Activated T-helper 2 cell treated with anti-CD3 and anti-CD28 coated beads, Interferon-gamma antibody, Interleukin-2, Interleukin-4, amounts not matched to agents 10 μg/mL and 5 μg/mL and 100 μg/mL, durations not matched to agents 14 hours and 24 hours and 36 hours (primary cell): ENCODE results near the gene CCDC80. TPM values are rescaled to one million over a fixed set of nuclear protein-coding genes. Genes with fewer than 3 reads are reported as not detected.

Experiments
- DNase-seq: peaks from one replicate; pipeline ENCODE4 v3.0.0; 2021; ENCODE audit warnings: low spot score
- H3K27ac Mint-ChIP-seq: one replicate; pipeline ENCODE4 v1.8.0; 2021; ENCODE audit warnings: mixed read lengths
- H3K27me3 Mint-ChIP-seq: one replicate; pipeline ENCODE4 v1.8.0; 2021; ENCODE audit warnings: low read depth, mixed read lengths
- H3K36me3 Mint-ChIP-seq: one replicate; pipeline ENCODE4 v1.8.0; 2021; ENCODE audit warnings: low read depth, mixed read lengths
- H3K4me1 Mint-ChIP-seq: one replicate; pipeline ENCODE4 v1.8.0; 2021; ENCODE audit warnings: low read depth, mixed read lengths
- H3K4me3 Mint-ChIP-seq: one replicate; pipeline ENCODE4 v1.8.0; 2021; ENCODE audit warnings: low read depth, mild to moderate bottlenecking, moderate library complexity, mixed read lengths
- H3K9me3 Mint-ChIP-seq: one replicate; pipeline ENCODE4 v1.8.0; 2021; ENCODE audit warnings: mixed read lengths
- intact Hi-C: fragments of 100-400 bp; cut with micrococcal nuclease; formaldehyde crosslinking; loops from one replicate; pipeline ENCODE4 v1.15.1; 2023
- total RNA-seq: library from RNA; stranded (reverse); gene quantifications from 2 replicates; pipeline ENCODE4 v1.2.3, GENCODE V29; 2022

The CCDC80 gene
- total RNA-seq, 1 donor from 2014 or later: not detected

DNA sequence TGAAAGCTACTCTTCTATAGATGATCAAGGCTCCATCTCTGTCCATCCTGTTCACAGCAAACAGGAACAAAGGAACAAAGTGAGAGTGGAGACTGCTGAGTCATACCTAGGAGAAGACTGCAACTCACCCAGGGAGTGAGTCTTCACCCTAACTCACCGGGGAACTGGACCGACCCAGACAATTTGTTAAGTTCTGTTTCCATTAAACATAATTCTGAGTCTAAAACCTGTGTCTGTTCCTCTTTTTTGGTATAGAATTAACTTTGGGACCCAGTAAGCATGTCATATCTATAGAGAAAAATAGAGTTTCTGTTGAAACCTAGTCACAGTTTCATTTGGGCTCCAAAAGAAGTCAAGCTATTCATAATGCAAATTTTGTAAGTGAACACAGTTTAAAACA is 21.6 kb downstream of the CCDC80 start:
- H3K4me1 Mint-ChIP-seq: no peaks in the 10 kb centered on the region

DNA sequence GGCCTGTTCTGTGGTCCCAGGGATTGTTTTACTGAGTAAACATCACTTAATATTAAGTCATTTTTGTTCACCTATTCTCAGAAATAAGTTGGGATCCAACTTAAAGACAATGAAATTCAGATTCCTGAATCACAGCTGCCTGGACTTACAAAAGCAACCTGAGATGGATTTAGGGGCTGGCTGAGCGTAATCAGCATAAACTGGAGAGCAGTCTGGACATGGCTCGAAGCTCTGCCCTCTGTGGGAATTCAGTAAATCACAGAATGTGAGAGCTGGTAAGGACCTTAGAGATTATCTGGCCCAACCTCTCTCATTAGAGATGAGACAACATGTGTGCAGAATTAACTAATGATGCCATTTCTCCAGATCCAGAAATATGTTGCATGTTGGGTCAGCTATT is 23.7 kb downstream of the CCDC80 start:
- H3K27ac Mint-ChIP-seq: no peak overlapping the region
- H3K4me3 Mint-ChIP-seq: no peak overlapping the region
- no peaks in the 10 kb centered on the region for H3K4me1 Mint-ChIP-seq
- no peaks in the 10 kb centered on the region for H3K9me3 Mint-ChIP-seq
- H3K27me3 Mint-ChIP-seq: peaks cover 17% of the 10 kb centered on the region
- intact Hi-C loops: no loop called here
- no peak for DNase-seq
- no peaks in the 10 kb centered on the region for H3K36me3 Mint-ChIP-seq

More for the DNA sequence above, 21.6 kb downstream of the CCDC80 start:
- Mint-ChIP-seq H3K27me3 (peaks cover 23% of the 10 kb centered on the region), H3K27ac (no peak overlapping the region), H3K4me3 (no peak overlapping the region), H3K36me3 (no peaks in the 10 kb centered on the region), H3K9me3 (no peaks in the 10 kb centered on the region)
- no peak for DNase-seq
- intact Hi-C loops: no loop called here

DNA sequence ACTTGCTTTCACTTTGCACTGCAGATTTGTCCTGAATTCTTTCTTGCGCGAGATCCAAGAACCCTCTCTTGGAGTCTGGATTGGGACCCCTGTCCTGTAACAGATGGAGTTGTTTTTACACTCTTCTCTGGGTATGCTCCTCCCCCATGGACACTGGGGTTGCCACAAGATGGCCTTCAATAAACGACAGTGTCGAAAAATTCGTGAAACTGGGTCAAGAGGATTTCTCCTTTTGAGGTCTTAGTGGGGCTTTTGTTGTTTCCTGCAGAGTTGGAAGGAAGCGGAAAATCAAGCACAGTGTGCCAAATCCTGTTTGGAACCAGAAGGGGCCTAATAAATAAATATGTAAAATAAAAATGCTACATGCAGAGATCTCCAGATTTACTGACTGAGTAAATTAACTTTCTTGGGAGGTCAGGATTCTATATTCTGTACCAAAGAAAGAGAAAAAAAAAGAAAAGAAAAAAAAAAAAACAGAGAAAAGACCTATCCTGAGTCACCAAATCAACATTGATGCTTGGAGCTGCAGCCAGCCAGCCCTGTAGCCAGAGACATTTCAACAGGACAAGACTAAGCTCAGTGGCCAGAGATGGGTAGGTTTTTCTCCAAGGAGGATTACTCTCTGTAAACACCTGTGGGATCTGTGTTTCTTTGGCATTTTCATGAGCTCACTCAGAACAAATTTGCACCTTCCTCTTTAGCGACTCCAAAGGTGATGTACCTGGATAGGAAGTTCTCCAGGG is 24.8 kb downstream of the CCDC80 start:
- Mint-ChIP-seq H3K27ac (no peak overlapping the region), H3K9me3 (no peaks in the 10 kb centered on the region), H3K27me3 (peaks cover 11% of the 10 kb centered on the region), H3K4me1 (no peaks in the 10 kb centered on the region), H3K36me3 (no peaks in the 10 kb centered on the region), H3K4me3 (no peak overlapping the region)
- no peak for DNase-seq
- intact Hi-C loops: no loop called here

DNA sequence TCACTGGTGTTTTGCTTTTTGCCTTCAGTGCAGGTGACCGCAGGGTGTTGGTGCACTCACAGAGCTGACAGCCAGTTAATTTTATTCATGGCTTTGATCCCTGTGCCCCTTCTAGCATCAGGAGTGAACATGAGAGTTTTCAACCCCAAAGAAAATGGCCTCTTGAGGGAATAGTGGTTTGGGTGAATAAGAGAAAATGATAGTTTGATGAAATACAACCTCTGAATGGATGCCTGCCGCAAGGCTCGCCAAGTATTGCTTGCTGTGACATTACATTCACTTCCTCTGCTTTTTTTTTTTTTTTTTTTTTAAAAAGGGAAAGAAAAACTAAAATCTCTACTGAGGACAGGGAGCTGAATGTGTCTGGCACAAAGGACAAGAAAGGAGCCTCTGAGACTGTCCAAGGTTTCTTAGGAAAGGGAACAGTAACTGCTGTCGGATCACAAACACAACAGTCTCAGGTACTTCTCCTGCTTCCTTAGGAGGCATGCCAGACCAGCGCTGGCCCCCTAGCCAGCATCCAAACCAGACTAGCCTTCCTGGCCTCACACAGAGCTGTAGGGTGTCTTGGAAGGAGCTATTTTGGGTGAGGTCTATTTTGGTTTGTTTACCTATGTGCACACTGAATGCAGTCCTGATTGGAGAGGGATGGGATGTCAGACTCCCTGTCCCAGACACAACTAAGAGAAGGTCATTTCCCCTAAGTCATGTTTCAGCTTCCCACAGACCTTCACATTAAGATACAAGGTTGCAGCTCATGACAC is 29.0 kb downstream of the CCDC80 start:
- no peak overlapping the region for H3K4me3 Mint-ChIP-seq
- no peak overlapping the region for H3K27ac Mint-ChIP-seq
- no peaks in the 10 kb centered on the region for H3K9me3 Mint-ChIP-seq
- H3K36me3 Mint-ChIP-seq: no peaks in the 10 kb centered on the region
- H3K27me3 Mint-ChIP-seq: peaks cover 27% of the 10 kb centered on the region
- intact Hi-C loops: no loop called here
- DNase-seq: no peak
- no peaks in the 10 kb centered on the region for H3K4me1 Mint-ChIP-seq

DNA sequence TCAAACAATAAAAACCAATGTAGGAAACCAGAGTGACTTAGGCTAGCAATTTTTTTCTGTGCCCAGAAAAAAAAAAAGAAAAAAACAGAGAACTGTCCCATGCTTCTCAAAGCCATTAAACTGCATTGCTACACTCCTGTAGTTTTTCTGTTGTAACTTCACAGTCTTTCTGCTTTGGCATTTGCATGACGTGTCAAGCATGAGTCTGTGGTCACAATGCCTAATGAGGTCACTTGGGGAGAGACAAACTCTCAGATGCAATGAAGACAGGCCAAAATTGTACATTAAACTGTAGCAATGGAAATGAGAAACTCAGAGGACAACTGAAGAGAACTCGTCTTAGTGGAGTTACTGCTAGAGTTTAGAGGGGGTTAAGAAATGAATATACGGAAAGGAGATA is 30.8 kb downstream of the CCDC80 start:
- H3K27me3 Mint-ChIP-seq: peaks cover 32% of the 10 kb centered on the region
- no peaks in the 10 kb centered on the region for H3K36me3 Mint-ChIP-seq
- DNase-seq: no peak
- no peak overlapping the region for H3K27ac Mint-ChIP-seq
- intact Hi-C loops: no loop called here
- no peak overlapping the region for H3K4me3 Mint-ChIP-seq
- no peaks in the 10 kb centered on the region for H3K9me3 Mint-ChIP-seq
- peaks cover 4% of the 10 kb centered on the region for H3K4me1 Mint-ChIP-seq

DNA sequence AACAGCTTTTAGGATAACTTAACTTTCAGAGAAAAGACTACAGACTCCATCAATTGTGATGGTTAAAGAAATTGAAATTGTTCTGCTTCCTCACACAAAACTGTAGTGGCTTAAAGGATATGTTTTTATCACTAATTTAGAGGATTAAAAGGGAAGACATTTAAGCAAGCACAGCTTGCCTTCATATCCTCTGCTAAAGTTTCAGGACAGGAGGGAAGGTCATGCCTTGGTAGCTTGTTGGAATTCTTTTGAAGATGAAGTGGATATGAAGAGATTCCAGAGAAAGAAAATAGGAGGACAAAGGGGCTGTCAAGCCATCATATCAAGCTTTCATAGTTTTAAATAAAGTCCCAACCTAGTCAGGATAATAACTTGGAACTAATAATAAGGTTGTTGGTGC is 33.1 kb downstream of the CCDC80 start:
- no peaks in the 10 kb centered on the region for H3K36me3 Mint-ChIP-seq
- intact Hi-C loops: no loop called here
- H3K27me3 Mint-ChIP-seq: peaks cover 26% of the 10 kb centered on the region
- H3K27ac Mint-ChIP-seq: no peak overlapping the region
- H3K9me3 Mint-ChIP-seq: no peaks in the 10 kb centered on the region
- no peak overlapping the region for H3K4me3 Mint-ChIP-seq
- peaks cover 12% of the 10 kb centered on the region for H3K4me1 Mint-ChIP-seq
- no peak for DNase-seq

DNA sequence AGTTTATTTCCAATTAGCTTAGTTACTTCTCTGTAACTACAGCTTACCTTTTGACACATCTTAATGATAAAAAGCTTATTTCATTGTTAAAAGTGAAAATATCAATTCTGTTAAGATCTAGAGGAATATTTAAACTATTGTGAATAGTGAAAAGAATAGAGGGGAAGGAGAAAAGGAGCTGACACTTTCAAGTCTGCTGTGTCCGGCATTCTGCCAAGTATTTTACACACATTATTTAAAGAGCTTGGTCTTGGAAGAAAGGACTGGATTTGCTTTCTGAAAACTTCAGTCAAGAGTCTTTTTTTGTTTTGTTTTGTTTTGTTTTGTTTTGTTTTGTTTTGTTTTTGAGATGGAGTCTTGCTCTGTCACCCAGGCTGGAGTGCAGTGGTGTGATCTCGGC is 34.8 kb downstream of the CCDC80 start:
- intact Hi-C loops: no loop called here
- Mint-ChIP-seq H3K4me1 (peaks cover 24% of the 10 kb centered on the region), H3K4me3 (no peak overlapping the region), H3K36me3 (no peaks in the 10 kb centered on the region), H3K27ac (no peak overlapping the region), H3K27me3 (peaks cover 26% of the 10 kb centered on the region), H3K9me3 (no peaks in the 10 kb centered on the region)
- no peak for DNase-seq

DNA sequence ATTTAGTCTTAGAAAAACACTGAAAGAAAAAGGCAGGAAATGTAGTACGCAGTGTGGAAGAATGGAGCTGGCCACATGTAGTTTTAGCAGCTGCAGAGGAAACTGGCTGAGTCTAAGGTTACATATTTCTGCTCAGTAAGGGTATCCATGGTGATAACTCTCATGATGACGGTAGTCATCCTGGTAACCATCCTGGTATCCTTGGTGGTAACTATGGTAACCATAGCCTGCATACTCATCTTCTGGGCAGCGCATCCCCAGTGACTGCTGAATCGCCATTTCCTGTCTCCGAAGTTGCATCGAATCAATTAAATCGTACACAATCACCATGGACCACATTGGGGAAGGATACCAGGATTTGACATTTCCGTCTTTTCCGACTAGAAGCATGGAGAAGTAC is 35.7 kb downstream of the CCDC80 start:
- no peaks in the 10 kb centered on the region for H3K9me3 Mint-ChIP-seq
- intact Hi-C loops: no loop called here
- no peak for DNase-seq
- H3K36me3 Mint-ChIP-seq: no peaks in the 10 kb centered on the region
- H3K27ac Mint-ChIP-seq: no peak overlapping the region
- H3K27me3 Mint-ChIP-seq: peaks cover 28% of the 10 kb centered on the region
- H3K4me3 Mint-ChIP-seq: no peak overlapping the region
- peaks cover 24% of the 10 kb centered on the region for H3K4me1 Mint-ChIP-seq

DNA sequence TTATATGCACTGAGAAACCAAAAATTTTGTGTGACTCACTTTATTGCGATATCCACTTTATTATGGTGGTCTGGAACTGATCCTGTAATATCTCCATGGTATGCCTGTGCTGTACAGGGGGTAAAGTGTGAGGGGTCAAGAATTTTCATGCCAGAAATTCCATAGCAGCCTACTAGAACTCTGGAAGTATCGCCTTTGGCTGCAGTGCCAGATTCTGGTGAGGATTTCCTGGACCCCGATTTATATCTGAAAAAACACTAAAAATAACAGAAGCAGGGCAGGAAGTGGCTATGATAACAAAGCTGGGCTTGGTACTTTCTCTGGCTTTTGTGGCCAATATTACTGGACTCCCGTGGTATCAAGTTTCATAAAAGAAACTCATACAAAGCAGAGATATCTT is 36.4 kb downstream of the CCDC80 start:
- intact Hi-C loops: no loop called here
- no peaks in the 10 kb centered on the region for H3K9me3 Mint-ChIP-seq
- peaks cover 24% of the 10 kb centered on the region for H3K4me1 Mint-ChIP-seq
- no peaks in the 10 kb centered on the region for H3K36me3 Mint-ChIP-seq
- peaks cover 23% of the 10 kb centered on the region for H3K27me3 Mint-ChIP-seq
- no peak overlapping the region for H3K4me3 Mint-ChIP-seq
- DNase-seq: no peak
- no peak overlapping the region for H3K27ac Mint-ChIP-seq

DNA sequence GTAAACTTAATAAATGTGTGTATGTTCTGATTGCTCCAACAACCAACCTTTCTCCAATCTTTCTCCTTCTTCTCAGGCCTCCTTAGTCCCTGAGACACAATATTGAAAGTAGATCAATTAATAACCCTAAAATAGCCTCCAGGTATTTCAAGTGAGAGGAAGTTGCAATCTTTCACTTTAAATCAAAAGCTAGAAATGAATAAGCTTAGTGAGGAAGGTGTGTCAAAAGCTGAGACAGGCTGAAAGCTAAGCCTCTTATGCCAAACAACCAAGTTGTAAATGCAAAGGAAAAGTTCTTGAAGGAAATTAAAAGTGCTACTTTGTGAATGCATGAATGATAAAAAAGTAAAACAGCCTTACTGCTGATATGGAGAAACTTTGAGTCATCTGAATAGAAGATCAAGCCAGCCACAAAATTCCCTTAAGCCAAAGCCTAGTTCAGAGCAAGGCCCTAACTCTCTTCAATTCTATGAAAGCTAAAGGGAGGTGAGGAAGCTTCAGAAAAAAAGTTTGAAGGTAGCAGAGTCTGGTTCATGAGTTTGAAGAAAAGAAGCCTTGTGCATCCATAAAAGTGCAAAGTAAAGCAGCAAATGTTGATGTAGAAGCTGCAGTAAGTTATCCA is 38.6 kb downstream of the CCDC80 start:
- Mint-ChIP-seq H3K9me3 (no peaks in the 10 kb centered on the region), H3K4me3 (no peak overlapping the region), H3K27me3 (peaks cover 12% of the 10 kb centered on the region), H3K4me1 (peaks cover 24% of the 10 kb centered on the region), H3K27ac (no peak overlapping the region), H3K36me3 (no peaks in the 10 kb centered on the region)
- intact Hi-C loops: no loop called here
- DNase-seq: no peak

DNA sequence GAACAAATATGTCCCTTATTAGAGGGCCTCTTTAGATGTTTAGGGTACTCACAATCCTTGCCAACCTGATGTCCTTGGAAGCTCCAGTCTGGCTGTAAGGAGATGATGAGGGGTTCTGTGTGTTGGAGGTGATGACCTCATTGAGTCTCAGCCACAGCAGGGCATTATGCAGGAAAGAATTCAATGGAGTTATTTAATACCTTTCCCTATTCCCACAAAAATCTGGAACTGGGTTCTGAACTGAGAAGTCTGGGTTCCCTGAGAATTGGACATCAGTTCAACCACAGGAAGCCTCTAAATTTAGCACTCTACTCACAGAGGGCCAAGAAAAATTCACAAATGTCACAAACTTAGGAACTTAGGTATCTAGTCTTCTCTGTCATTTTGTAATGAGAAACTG is 42.2 kb downstream of the CCDC80 start:
- peaks cover 3% of the 10 kb centered on the region for H3K27me3 Mint-ChIP-seq
- intact Hi-C loops: no loop called here
- no peak overlapping the region for H3K27ac Mint-ChIP-seq
- no peaks in the 10 kb centered on the region for H3K9me3 Mint-ChIP-seq
- no peak overlapping the region for H3K4me3 Mint-ChIP-seq
- H3K36me3 Mint-ChIP-seq: peaks cover 4% of the 10 kb centered on the region
- peaks cover 15% of the 10 kb centered on the region for H3K4me1 Mint-ChIP-seq
- DNase-seq: no peak

DNA sequence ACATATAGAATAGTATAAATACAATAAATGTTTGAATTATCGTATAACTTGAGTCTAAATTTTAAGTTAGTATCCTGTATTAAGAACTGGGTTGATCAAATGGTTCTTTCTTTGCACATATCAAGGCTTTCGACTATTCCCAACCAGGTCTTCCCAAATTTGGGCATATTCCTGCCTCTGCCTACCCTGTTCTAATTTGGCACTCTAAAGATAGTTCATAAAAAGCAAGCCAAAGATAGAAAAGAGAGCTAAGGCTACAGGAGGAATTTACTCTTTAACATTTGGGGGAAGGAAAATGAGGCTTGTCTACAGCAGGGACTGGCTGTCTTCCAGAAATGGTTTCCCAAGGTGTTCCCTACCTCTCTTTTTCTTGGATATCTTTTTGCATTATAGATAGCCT is 43.0 kb downstream of the CCDC80 start:
- Mint-ChIP-seq H3K4me3 (no peak overlapping the region), H3K36me3 (peaks cover 10% of the 10 kb centered on the region), H3K9me3 (peaks cover 3% of the 10 kb centered on the region), H3K4me1 (peaks cover 13% of the 10 kb centered on the region), H3K27me3 (peaks cover 3% of the 10 kb centered on the region), H3K27ac (no peak overlapping the region)
- DNase-seq: no peak
- intact Hi-C loops: no loop called here

DNA sequence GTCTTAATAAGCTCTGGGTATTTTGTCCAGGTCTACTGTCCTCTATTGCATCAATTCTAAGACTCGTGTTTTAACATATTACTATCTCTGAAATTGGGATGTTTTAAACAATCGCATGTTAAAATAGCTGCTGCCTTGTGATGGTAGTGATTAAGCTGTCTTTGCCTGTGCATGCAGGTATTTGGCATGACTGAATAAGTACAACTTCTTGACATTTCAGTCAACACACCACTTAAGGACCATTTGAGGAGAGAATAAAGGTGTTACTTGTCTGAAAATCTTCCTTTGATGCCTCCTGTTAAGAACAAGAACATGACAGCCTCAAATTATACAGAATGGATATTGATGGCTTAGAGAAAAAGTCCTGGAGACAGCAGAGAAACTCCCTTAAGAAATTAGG is 46.1 kb downstream of the CCDC80 start:
- no peak for DNase-seq
- intact Hi-C loops: no loop called here
- no peak overlapping the region for H3K4me3 Mint-ChIP-seq
- H3K27ac Mint-ChIP-seq: no peak overlapping the region
- H3K9me3 Mint-ChIP-seq: peaks cover 11% of the 10 kb centered on the region
- H3K4me1 Mint-ChIP-seq: peaks cover 3% of the 10 kb centered on the region
- no peaks in the 10 kb centered on the region for H3K27me3 Mint-ChIP-seq
- H3K36me3 Mint-ChIP-seq: peaks cover 29% of the 10 kb centered on the region
